Suprapubic skin (tissue), 4 donors: ENCODE measurements around the gene SIK2. TPM values are rescaled to one million over a fixed set of nuclear protein-coding genes. Genes with fewer than 3 reads are reported as not detected.

Experiments
- DNase-seq, 2 donors: peaks; one replicate each; pipeline ENCODE4 v3.0.0-alpha.2; 2019; ENCODE audit warnings: low spot score in 2 of 2
- H3K27ac ChIP-seq: fragments of 200-600 bp; sonication (generic); one replicate; pipeline ENCODE4 v1.5.1; 2019
- H3K27me3 ChIP-seq: fragments of 200-600 bp; sonication (generic); one replicate; pipeline ENCODE4 v1.5.1; 2019
- H3K36me3 ChIP-seq: fragments of 200-600 bp; sonication (generic); one replicate; pipeline ENCODE4 v1.5.1; 2019
- H3K4me1 ChIP-seq: fragments of 200-600 bp; sonication (generic); one replicate; pipeline ENCODE4 v1.5.1; 2019
- H3K4me3 ChIP-seq: fragments of 200-600 bp; sonication (generic); one replicate; pipeline ENCODE4 v1.5.1; 2019; ENCODE audit warnings: mild to moderate bottlenecking
- H3K9me3 ChIP-seq: fragments of 200-600 bp; sonication (generic); one replicate; pipeline ENCODE4 v1.5.1; 2019
- CTCF ChIP-seq, 2 donors: fragments of 200-600 bp in 1 of 2; fragments of 450-650 bp in 1 of 2; sonication (generic) in 1 of 2; IDR thresholded peaks; one replicate each; pipeline ENCODE4 v1.5.1; 2016 to 2019; ENCODE audit warnings: antibody characterized with exemption in 2 of 2, mild to moderate bottlenecking in 1 of 2, moderate library complexity in 1 of 2
- EP300 ChIP-seq: sonication (generic); formaldehyde crosslinking; IDR thresholded peaks from one replicate; pipeline ENCODE4 v1.6.1; 2017; ENCODE audit warnings: antibody characterized with exemption
- POLR2A ChIP-seq, 2 donors: fragments of 450-650 bp; IDR thresholded peaks; one replicate each; pipeline ENCODE4 v1.6.1; 2017; ENCODE audit warnings: antibody characterized with exemption in 2 of 2, mild to moderate bottlenecking in 2 of 2, moderate library complexity in 2 of 2
- POLR2AphosphoS5 ChIP-seq, 3 donors: sonication (generic); formaldehyde crosslinking; IDR thresholded peaks; one replicate each; pipeline ENCODE4 v1.6.1; 2017; ENCODE audit warnings: antibody characterized with exemption in 3 of 3
- WGBS: methylation state at CpG from one replicate; pipeline ENCODE4 v1.1.5; 2018; 5-methylcytosine and 5-hydroxymethylcytosine counted together
- total RNA-seq, 4 donors: library from RNA; depleted of rRNA; stranded (reverse); fragments of >200 nt; gene quantifications; one replicate each; pipeline ENCODE4 v1.1.0, GENCODE V29; 2016

Gene SIK2
- total RNA-seq, 4 donors from 2014 or later, result 13.9 to 29.0 (median 25.1) TPM

- Histone ChIP-seq H3K4me3 (no peak overlapping the region), H3K4me1 (no peaks in the 10 kb centered on the region), H3K27me3 (no peaks in the 10 kb centered on the region), H3K9me3 (no peaks in the 10 kb centered on the region), H3K36me3 (peaks cover 76% of the 10 kb centered on the region), H3K27ac (no peak overlapping the region)
- no peak for DNase-seq
- WGBS, result 91% methylated on average over 6 of the region's 6 CpGs
- TF ChIP-seq EP300 (no peak), POLR2A (IDR thresholded peaks at IDR 0.05) (no peak), POLR2AphosphoS5 (IDR thresholded peaks at IDR 0.05) (no peak), CTCF (IDR thresholded peaks at IDR 0.05) (no peak)
These were observed 143.7 kb downstream of the SIK2 start for GRCh38 chr11:111745719-111746504.

- H3K36me3 ChIP-seq, result peaks cover 83% of the 10 kb centered on the region
- 52% methylated on average over 7 of the region's 7 CpGs for whole genome bisulfite sequencing
- H3K27ac ChIP-seq, result no peak overlapping the region
- TF ChIP-seq EP300 (no peak), POLR2A (IDR thresholded peaks at IDR 0.05) (no peak), POLR2AphosphoS5 (IDR thresholded peaks at IDR 0.05) (no peak), CTCF (IDR thresholded peaks at IDR 0.05) (no peak)
- no peak overlapping the region for H3K4me3 ChIP-seq
- no peak for DNase-seq
- no peaks in the 10 kb centered on the region for H3K9me3 ChIP-seq
- no peaks in the 10 kb centered on the region for H3K4me1 ChIP-seq
- H3K27me3 ChIP-seq, result no peaks in the 10 kb centered on the region
These were observed 146.0 kb downstream of the SIK2 start for GRCh38 chr11:111748035-111748804.

GRCh38 chr11:111749646-111750045, 147.4 kb downstream of the SIK2 start:
- no peaks in the 10 kb centered on the region for H3K27me3 ChIP-seq
- no peak for DNase-seq
- H3K27ac ChIP-seq, result no peak overlapping the region
- peaks cover 82% of the 10 kb centered on the region for H3K36me3 ChIP-seq
- no peaks in the 10 kb centered on the region for H3K4me1 ChIP-seq
- TF ChIP-seq CTCF (IDR thresholded peaks at IDR 0.05), result no peak
- no peak for TF ChIP-seq EP300
- no peak for TF ChIP-seq POLR2A (IDR thresholded peaks at IDR 0.05)
- TF ChIP-seq POLR2AphosphoS5 (IDR thresholded peaks at IDR 0.05), result no peak
- H3K4me3 ChIP-seq, result no peak overlapping the region
- no peaks in the 10 kb centered on the region for H3K9me3 ChIP-seq

GRCh38 chr11:111756097-111756496, 153.8 kb downstream of the SIK2 start:
- Histone ChIP-seq H3K4me1 (no peaks in the 10 kb centered on the region), H3K9me3 (no peaks in the 10 kb centered on the region), H3K4me3 (no peak overlapping the region), H3K36me3 (peaks cover 98% of the 10 kb centered on the region), H3K27ac (no peak overlapping the region), H3K27me3 (no peaks in the 10 kb centered on the region)
- no peak for DNase-seq
- WGBS, result 95% methylated on average over 6 of the region's 6 CpGs
- TF ChIP-seq CTCF (IDR thresholded peaks at IDR 0.05), result no peak
- no peak for TF ChIP-seq POLR2A (IDR thresholded peaks at IDR 0.05)
- no peak for TF ChIP-seq POLR2AphosphoS5 (IDR thresholded peaks at IDR 0.05)
- TF ChIP-seq EP300, result no peak

GRCh38 chr11:111759376-111759775, 157.1 kb downstream of the SIK2 start:
- DNase-seq, result no peak
- TF ChIP-seq CTCF (IDR thresholded peaks at IDR 0.05) (no peak), POLR2A (IDR thresholded peaks at IDR 0.05) (no peak), POLR2AphosphoS5 (IDR thresholded peaks at IDR 0.05) (no peak), EP300 (no peak)
- Histone ChIP-seq H3K27ac (no peak overlapping the region), H3K4me1 (peaks cover 10% of the 10 kb centered on the region), H3K9me3 (no peaks in the 10 kb centered on the region), H3K4me3 (no peak overlapping the region), H3K27me3 (no peaks in the 10 kb centered on the region), H3K36me3 (peaks cover 89% of the 10 kb centered on the region)
